ENCODE data around the gene LRRC59.
"Not testable (repeated sequence)": the region's sequence is repeated elsewhere in the genome, so short reads cannot be mapped to it uniquely, and the experiment has no call there.

Gene LRRC59

GRCh38 chr17:50347117-50347893 lies 50.0 kb downstream of the LRRC59 start:
- DNase-seq (ENCODE audit: low read depth in 2 of 2): no peak

- DNase-seq (ENCODE audit: low read depth in 2 of 2): peak in 1 of 2 donors; percentile 44
Measured at GRCh38 chr17:50346313-50347116, 50.8 kb downstream of the LRRC59 start.

DNA sequence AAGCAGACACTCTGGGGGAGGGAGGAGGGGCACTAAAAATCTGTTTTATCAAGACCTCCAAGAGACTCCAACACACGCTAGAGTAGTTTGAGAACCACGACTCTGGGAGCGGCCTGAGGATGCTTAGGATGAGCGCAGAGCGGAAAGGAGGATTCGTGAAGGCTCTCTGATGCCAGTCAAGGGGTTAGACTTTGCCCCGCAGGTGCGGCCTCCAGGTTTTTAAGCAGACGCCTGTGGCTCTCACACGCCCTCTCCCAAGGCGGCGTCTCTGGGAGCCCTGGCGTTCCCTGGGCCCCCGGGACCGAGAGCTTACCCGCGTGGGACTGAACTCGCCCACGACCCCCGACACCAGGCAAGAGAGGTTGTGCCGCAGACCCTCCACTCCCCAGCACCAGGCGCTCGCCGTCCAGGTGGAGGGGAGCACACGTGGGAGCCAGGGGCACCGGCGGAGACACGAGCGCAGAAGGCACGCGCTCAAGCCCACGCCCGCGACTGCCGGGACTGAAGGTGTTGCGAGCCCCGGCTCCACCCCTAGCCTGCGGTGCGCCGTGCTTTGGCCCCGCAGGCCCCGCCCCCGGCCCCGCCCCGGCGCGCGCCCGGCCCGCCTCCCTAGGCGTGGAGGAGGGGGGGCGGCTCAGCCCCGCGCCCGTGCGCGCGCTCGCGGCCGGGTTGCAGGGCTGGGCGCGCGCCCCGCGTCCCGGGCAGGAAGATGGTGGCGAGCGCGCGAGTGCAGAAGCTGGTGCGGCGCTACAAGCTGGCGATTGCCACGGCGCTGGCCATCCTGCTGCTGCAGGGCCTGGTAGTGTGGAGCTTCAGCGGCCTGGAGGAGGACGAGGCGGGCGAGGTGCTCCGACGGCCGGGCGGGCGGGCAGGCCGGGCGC lies 51.7 kb downstream of the LRRC59 start, which contains the start of gene XYLT2:
TSS of gene XYLT2 (plus strand) at position 695 of the 881 bp plus-strand sequence. CDS start at position 710, 15 bp downstream.
- peak; percentile 82 to 91 for DNase-seq (ENCODE audit: low read depth in 2 of 2)

GRCh38 chr17:50344731-50345365 lies 52.5 kb downstream of the LRRC59 start:
- DNase-seq (ENCODE audit: low read depth in 2 of 2): no peak

DNA sequence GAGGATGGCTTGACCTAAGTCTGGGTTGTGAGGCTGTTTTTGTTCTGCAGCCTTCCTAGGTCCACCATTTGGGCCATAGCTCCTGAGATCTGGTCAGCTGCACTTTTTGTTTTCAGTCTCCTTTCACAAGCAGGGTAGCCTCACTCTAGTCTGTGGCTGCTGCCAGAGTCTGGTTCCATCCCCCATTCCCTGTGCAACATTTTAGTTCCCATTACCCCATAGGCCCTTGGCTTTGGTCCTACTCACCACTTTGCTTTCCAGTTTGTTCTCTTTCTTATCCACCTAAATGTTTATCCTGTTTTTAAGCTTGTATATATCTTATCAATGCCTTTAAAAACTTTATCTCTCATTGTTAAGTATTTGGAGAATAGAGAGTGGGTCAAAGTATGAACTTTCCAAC lies 57.9 kb downstream of the LRRC59 start:
- DNase-seq (ENCODE audit: low read depth in 2 of 2): no peak

DNA sequence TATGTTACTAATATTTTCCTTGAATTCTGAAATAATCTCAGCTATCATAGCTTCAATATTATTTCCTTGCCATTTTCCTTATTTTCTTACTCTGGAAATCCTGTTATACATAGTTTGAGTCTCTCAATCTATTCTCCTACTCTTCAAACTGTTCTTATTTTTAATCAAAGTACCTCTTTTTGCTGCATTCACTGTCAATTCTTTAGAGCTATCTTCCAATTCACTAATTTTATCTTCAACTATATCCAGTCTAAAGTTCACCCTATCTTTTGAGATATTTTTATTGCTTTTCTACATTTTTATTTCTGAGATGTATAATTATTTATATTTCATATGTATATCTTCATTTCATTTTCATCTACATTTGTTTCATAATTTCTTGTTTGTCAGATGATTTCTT lies 58.7 kb downstream of the LRRC59 start:
- no peak for DNase-seq (ENCODE audit: low read depth in 2 of 2)

DNA sequence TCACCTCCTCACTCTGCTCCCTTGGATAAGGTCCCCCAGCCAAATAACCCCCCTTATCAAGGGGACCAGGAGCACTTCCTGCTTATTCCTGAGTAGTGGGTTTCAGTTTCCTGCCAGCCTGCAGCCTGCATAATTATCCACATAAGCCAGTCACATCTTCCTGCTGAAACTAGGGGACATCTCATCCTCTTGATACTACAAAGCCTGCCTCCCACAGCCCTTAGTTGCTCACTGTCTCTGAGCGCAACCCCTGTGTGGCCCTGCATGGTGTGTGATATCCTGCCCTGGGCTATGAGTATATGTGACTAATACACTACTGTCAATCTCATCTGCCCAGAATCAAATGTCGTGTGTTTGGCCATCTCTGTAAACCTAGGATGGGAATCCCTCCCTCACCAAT lies 59.4 kb downstream of the LRRC59 start:
- DNase-seq (ENCODE audit: low read depth in 2 of 2): no peak

- DNase-seq (ENCODE audit: low read depth in 2 of 2): not testable (repeated sequence)
Measured at GRCh38 chr17:50333291-50334057, 63.8 kb downstream of the LRRC59 start.

- no peak for DNase-seq (ENCODE audit: low read depth in 2 of 2)
Measured at GRCh38 chr17:50332196-50332595, 65.1 kb downstream of the LRRC59 start.
